Germinal center (tissue), 1 donor: ENCODE results near the gene KRT74.
A peak's percentile ranks its signal among the peaks of the same experiment; 100 is the strongest.
"Not testable (repeated sequence)": the region's sequence is repeated elsewhere in the genome, so short reads cannot be mapped to it uniquely, and the experiment has no call there.

Experiments
- DNase-seq: peaks from one replicate; pipeline ENCODE4 v3.0.0; 2012; ENCODE audit warnings: mixed read lengths, low spot score

KRT74 gene

GRCh38 chr12:52602552-52602951 is 28.9 kb upstream of the KRT74 start:
- no peak for DNase-seq

GRCh38 chr12:52601671-52602070 is 28.0 kb upstream of the KRT74 start:
- DNase-seq, result no peak

GRCh38 chr12:52600941-52601481 is 27.4 kb upstream of the KRT74 start, which contains the start of gene KRT72:
Gene KRT72, minus strand, starts transcription at chr12:52601463. Its CDS starts 11 bp downstream, at chr12:52601452.
- no peak for DNase-seq

GRCh38 chr12:52600475-52600874 is 26.8 kb upstream of the KRT74 start:
- no peak for DNase-seq

- no peak for DNase-seq
Observed at GRCh38 chr12:52600071-52600470, 26.4 kb upstream of the KRT74 start.

GRCh38 chr12:52598966-52599365 is 25.3 kb upstream of the KRT74 start:
- no peak for DNase-seq

GRCh38 chr12:52594237-52594636 is 20.6 kb upstream of the KRT74 start:
- not testable (repeated sequence) for DNase-seq

GRCh38 chr12:52591521-52591920 is 17.9 kb upstream of the KRT74 start:
- no peak for DNase-seq

- DNase-seq, result no peak
Observed at GRCh38 chr12:52590021-52590420, 16.4 kb upstream of the KRT74 start.

GRCh38 chr12:52587563-52587962 is 13.9 kb upstream of the KRT74 start:
- no peak for DNase-seq

GRCh38 chr12:52585946-52586345 is 12.3 kb upstream of the KRT74 start:
- no peak for DNase-seq

- no peak for DNase-seq
Observed at GRCh38 chr12:52585066-52585465, 11.4 kb upstream of the KRT74 start.

- no peak for DNase-seq
Observed at GRCh38 chr12:52584156-52584682, 10.6 kb upstream of the KRT74 start.

- peak; percentile 51 for DNase-seq
Observed at GRCh38 chr12:52582971-52583456, 9.4 kb upstream of the KRT74 start.

- DNase-seq, result no peak
Observed at GRCh38 chr12:52582486-52582885, 8.8 kb upstream of the KRT74 start.

GRCh38 chr12:52581481-52581880 is 7.8 kb upstream of the KRT74 start:
- DNase-seq, result no peak

GRCh38 chr12:52581066-52581465 is 7.4 kb upstream of the KRT74 start:
- no peak for DNase-seq

GRCh38 chr12:52580496-52580895 is 6.9 kb upstream of the KRT74 start:
- DNase-seq, result no peak

GRCh38 chr12:52579468-52580465 is 6.1 kb upstream of the KRT74 start:
- DNase-seq, result no peak

GRCh38 chr12:52578469-52578868 is 4.8 kb upstream of the KRT74 start:
- DNase-seq, result no peak

GRCh38 chr12:52577316-52577715 is 3.7 kb upstream of the KRT74 start:
- DNase-seq, result no peak

GRCh38 chr12:52575948-52576347 is 2.3 kb upstream of the KRT74 start:
- no peak for DNase-seq

GRCh38 chr12:52575256-52575655 is 1.6 kb upstream of the KRT74 start:
- no peak for DNase-seq
